ENCODE results near the gene SPAG16.

The SPAG16 gene

GRCh38 chr2:213496226-213496625 lies 212.0 kb downstream of the SPAG16 start:
- Mint-ChIP-seq H3K27me3 (no peaks in the 10 kb centered on the region), H3K36me3 (ENCODE audit: low read depth) (no peaks in the 10 kb centered on the region), H3K9me3 (no peaks in the 10 kb centered on the region), H3K27ac (no peak overlapping the region), H3K4me3 (no peak overlapping the region), H3K4me1 (ENCODE audit: low read depth) (no peaks in the 10 kb centered on the region)

GRCh38 chr2:213500881-213501280 lies 216.6 kb downstream of the SPAG16 start:
- H3K36me3 Mint-ChIP-seq (ENCODE audit: low read depth), result no peaks in the 10 kb centered on the region
- H3K27ac Mint-ChIP-seq, result no peak overlapping the region
- H3K27me3 Mint-ChIP-seq, result no peaks in the 10 kb centered on the region
- H3K9me3 Mint-ChIP-seq, result no peaks in the 10 kb centered on the region
- H3K4me1 Mint-ChIP-seq (ENCODE audit: low read depth), result no peaks in the 10 kb centered on the region
- no peak overlapping the region for H3K4me3 Mint-ChIP-seq

- H3K9me3 Mint-ChIP-seq, result peaks cover 23% of the 10 kb centered on the region
- H3K4me3 Mint-ChIP-seq, result no peak overlapping the region
- no peaks in the 10 kb centered on the region for H3K27me3 Mint-ChIP-seq
- no peak overlapping the region for H3K27ac Mint-ChIP-seq
- H3K4me1 Mint-ChIP-seq (ENCODE audit: low read depth), result no peaks in the 10 kb centered on the region
- H3K36me3 Mint-ChIP-seq (ENCODE audit: low read depth), result no peaks in the 10 kb centered on the region
Measured at GRCh38 chr2:213524164-213524563, 239.9 kb downstream of the SPAG16 start.

- Mint-ChIP-seq H3K4me3 (no peak overlapping the region), H3K36me3 (ENCODE audit: low read depth) (no peaks in the 10 kb centered on the region), H3K4me1 (ENCODE audit: low read depth) (no peaks in the 10 kb centered on the region), H3K27ac (no peak overlapping the region), H3K9me3 (peaks cover 5% of the 10 kb centered on the region), H3K27me3 (no peaks in the 10 kb centered on the region)
Measured at GRCh38 chr2:213537579-213537978, 253.3 kb downstream of the SPAG16 start.

- Mint-ChIP-seq H3K9me3 (no peaks in the 10 kb centered on the region), H3K4me3 (no peak overlapping the region), H3K4me1 (ENCODE audit: low read depth) (no peaks in the 10 kb centered on the region), H3K36me3 (ENCODE audit: low read depth) (no peaks in the 10 kb centered on the region), H3K27ac (no peak overlapping the region), H3K27me3 (no peaks in the 10 kb centered on the region)
Measured at GRCh38 chr2:213544940-213545339, 260.7 kb downstream of the SPAG16 start.

- Mint-ChIP-seq H3K9me3 (no peaks in the 10 kb centered on the region), H3K27me3 (no peaks in the 10 kb centered on the region), H3K27ac (no peak overlapping the region), H3K36me3 (ENCODE audit: low read depth) (no peaks in the 10 kb centered on the region), H3K4me1 (ENCODE audit: low read depth) (no peaks in the 10 kb centered on the region), H3K4me3 (no peak overlapping the region)
Measured at GRCh38 chr2:213545481-213545880, 261.2 kb downstream of the SPAG16 start.

GRCh38 chr2:213545964-213546475 lies 261.8 kb downstream of the SPAG16 start:
- Mint-ChIP-seq H3K4me3 (no peak overlapping the region), H3K9me3 (no peaks in the 10 kb centered on the region), H3K27ac (no peak overlapping the region), H3K27me3 (no peaks in the 10 kb centered on the region), H3K36me3 (ENCODE audit: low read depth) (no peaks in the 10 kb centered on the region), H3K4me1 (ENCODE audit: low read depth) (no peaks in the 10 kb centered on the region)

GRCh38 chr2:213551526-213551925 lies 267.3 kb downstream of the SPAG16 start:
- no peaks in the 10 kb centered on the region for H3K27me3 Mint-ChIP-seq
- no peak overlapping the region for H3K27ac Mint-ChIP-seq
- no peak overlapping the region for H3K4me3 Mint-ChIP-seq

GRCh38 chr2:213559053-213559452 lies 274.8 kb downstream of the SPAG16 start:
- H3K36me3 Mint-ChIP-seq (ENCODE audit: low read depth), result no peaks in the 10 kb centered on the region
- no peaks in the 10 kb centered on the region for H3K4me1 Mint-ChIP-seq (ENCODE audit: low read depth)
- no peak overlapping the region for H3K4me3 Mint-ChIP-seq
- no peaks in the 10 kb centered on the region for H3K27me3 Mint-ChIP-seq
- peaks cover 7% of the 10 kb centered on the region for H3K9me3 Mint-ChIP-seq
- no peak overlapping the region for H3K27ac Mint-ChIP-seq

More at GRCh38 chr2:213551526-213551925, 267.3 kb downstream of the SPAG16 start:
- peaks cover 10% of the 10 kb centered on the region for H3K9me3 Mint-ChIP-seq
- H3K4me1 Mint-ChIP-seq (ENCODE audit: low read depth), result no peaks in the 10 kb centered on the region
- H3K36me3 Mint-ChIP-seq (ENCODE audit: low read depth), result no peaks in the 10 kb centered on the region

- Mint-ChIP-seq H3K36me3 (ENCODE audit: low read depth) (no peaks in the 10 kb centered on the region), H3K4me3 (no peak overlapping the region), H3K27ac (no peak overlapping the region), H3K4me1 (ENCODE audit: low read depth) (no peaks in the 10 kb centered on the region), H3K27me3 (no peaks in the 10 kb centered on the region), H3K9me3 (peaks cover 12% of the 10 kb centered on the region)
Measured at GRCh38 chr2:213561759-213562158, 277.5 kb downstream of the SPAG16 start.

GRCh38 chr2:213562539-213563180 lies 278.4 kb downstream of the SPAG16 start:
- Mint-ChIP-seq H3K4me3 (no peak overlapping the region), H3K4me1 (ENCODE audit: low read depth) (no peaks in the 10 kb centered on the region), H3K36me3 (ENCODE audit: low read depth) (no peaks in the 10 kb centered on the region), H3K27ac (no peak overlapping the region), H3K9me3 (peaks cover 12% of the 10 kb centered on the region), H3K27me3 (no peaks in the 10 kb centered on the region)

GRCh38 chr2:213566846-213567245 lies 282.6 kb downstream of the SPAG16 start:
- Mint-ChIP-seq H3K27ac (no peak overlapping the region), H3K36me3 (ENCODE audit: low read depth) (no peaks in the 10 kb centered on the region), H3K9me3 (peaks cover 12% of the 10 kb centered on the region), H3K4me3 (no peak overlapping the region), H3K27me3 (no peaks in the 10 kb centered on the region), H3K4me1 (ENCODE audit: low read depth) (no peaks in the 10 kb centered on the region)

- Mint-ChIP-seq H3K9me3 (no peaks in the 10 kb centered on the region), H3K27me3 (no peaks in the 10 kb centered on the region), H3K27ac (no peak overlapping the region), H3K4me3 (no peak overlapping the region), H3K36me3 (ENCODE audit: low read depth) (no peaks in the 10 kb centered on the region), H3K4me1 (ENCODE audit: low read depth) (no peaks in the 10 kb centered on the region)
Measured at GRCh38 chr2:213609570-213610170, 325.4 kb downstream of the SPAG16 start.

- Mint-ChIP-seq H3K4me1 (ENCODE audit: low read depth) (no peaks in the 10 kb centered on the region), H3K27me3 (no peaks in the 10 kb centered on the region), H3K27ac (no peak overlapping the region), H3K9me3 (peaks cover under 1% of the 10 kb centered on the region), H3K4me3 (no peak overlapping the region), H3K36me3 (ENCODE audit: low read depth) (no peaks in the 10 kb centered on the region)
Measured at GRCh38 chr2:213627054-213627710, 342.9 kb downstream of the SPAG16 start.

GRCh38 chr2:213627835-213628460 lies 343.7 kb downstream of the SPAG16 start:
- Mint-ChIP-seq H3K27ac (no peak overlapping the region), H3K36me3 (ENCODE audit: low read depth) (no peaks in the 10 kb centered on the region), H3K4me3 (no peak overlapping the region), H3K9me3 (peaks cover 8% of the 10 kb centered on the region), H3K27me3 (no peaks in the 10 kb centered on the region), H3K4me1 (ENCODE audit: low read depth) (no peaks in the 10 kb centered on the region)

Data from stimulated activated naive CD8-positive, alpha-beta T cell treated with anti-CD3 and anti-CD28 coated beads, Interleukin-15, Interleukin-2, amounts not matched to agents 100 ng/mL and 50 ng/mL, for 24 hours (primary cell).